Measurements from ENCODE around the gene SLAIN2.

Gene SLAIN2

GRCh38 chr4:48334900-48335384, 6.4 kb upstream of the SLAIN2 start:
- no peak for DNase-seq (ENCODE audit: low read depth)

- DNase-seq (ENCODE audit: low read depth): peak; percentile 70
These were observed 5.0 kb upstream of the SLAIN2 start for GRCh38 chr4:48336146-48336870.

GRCh38 chr4:48337731-48338130, 3.6 kb upstream of the SLAIN2 start:
- no peak for DNase-seq (ENCODE audit: low read depth)

DNA sequence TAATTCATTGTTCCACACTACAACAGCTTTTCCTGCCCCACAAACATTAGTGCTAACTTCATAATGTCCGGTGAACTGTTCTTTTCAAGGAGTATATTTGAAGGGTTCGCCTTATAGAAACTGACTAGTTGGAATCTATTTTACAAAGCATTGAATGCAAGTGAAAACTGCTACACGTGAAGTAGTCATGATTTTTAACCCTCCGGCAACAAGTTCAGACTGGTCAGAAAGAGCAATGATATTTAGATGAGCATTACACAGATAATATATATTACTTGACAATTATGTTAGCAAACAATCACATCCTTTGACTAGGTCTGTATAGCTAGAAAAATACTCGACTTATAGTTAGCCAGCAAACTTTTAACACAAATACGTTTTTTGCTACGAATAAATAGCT, 1.7 kb upstream of the SLAIN2 start:
- DNase-seq (ENCODE audit: low read depth): no peak

GRCh38 chr4:48340276-48340964, 909 bp upstream of the SLAIN2 start:
- DNase-seq (ENCODE audit: low read depth): peak; percentile 81

DNA sequence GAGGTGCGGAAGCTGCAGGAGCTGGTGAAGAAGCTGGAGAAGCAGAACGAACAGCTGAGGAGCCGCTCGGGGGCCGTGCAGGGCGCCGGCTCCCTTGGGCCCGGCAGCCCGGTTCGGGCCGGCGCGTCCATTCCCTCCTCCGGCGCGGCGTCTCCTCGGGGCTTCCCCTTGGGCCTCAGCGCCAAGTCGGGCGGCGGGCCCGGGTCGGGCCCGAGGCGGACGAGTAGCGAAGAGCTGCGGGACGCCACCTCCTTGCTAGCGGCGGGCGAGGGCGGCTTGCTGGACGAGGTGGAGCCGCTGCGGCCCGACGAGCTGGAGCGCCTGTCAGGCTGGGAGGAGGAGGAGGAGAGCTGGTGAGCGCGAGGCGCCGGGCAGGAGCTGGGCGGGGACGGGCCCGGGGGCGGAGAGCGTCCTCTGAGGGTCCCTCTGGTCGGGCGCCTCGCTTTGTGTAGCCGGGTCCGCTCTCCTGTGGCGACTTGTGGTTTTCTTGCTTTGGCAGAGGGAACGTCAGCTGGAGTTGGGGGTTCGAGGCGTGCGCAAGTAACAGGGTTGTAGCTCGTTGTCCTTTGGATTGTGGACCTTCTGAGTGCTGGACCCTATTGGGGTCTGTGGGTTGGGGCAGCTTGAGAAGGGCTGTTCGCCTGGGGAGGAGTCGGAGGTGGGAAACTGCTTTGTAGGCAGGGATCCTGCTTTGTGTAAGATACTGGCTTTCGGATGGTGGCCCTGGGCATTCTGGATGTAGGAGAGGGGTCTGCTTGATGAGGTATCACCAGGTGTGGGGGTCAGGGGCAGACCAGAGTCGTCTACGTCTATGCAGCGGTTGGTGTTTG, 662 bp downstream of the SLAIN2 start:
- DNase-seq (ENCODE audit: low read depth): peak; percentile 56

DNA sequence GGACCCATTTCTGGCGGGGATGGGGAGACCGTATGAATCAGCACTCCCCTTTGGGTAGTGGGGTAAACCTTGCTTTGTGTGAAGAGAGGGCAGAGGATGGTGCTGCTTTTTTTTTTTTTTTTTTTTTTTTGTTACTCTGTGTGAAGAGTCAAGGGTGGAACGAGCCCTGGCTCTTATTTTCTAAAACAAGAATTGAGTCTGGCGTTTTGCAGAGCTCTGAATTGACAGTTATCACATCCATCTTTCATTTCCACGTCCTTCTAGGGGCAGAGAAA, 1.2 kb downstream of the SLAIN2 start:
- DNase-seq (ENCODE audit: low read depth): no peak

GRCh38 chr4:48343035-48343434, 1.7 kb downstream of the SLAIN2 start:
- no peak for DNase-seq (ENCODE audit: low read depth)

- DNase-seq (ENCODE audit: low read depth): peak; percentile 57
These were observed 2.2 kb downstream of the SLAIN2 start for GRCh38 chr4:48343551-48343950.

- no peak for DNase-seq (ENCODE audit: low read depth)
These were observed 4.2 kb downstream of the SLAIN2 start for GRCh38 chr4:48345542-48345941.

- DNase-seq (ENCODE audit: low read depth): no peak
These were observed 5.3 kb downstream of the SLAIN2 start for GRCh38 chr4:48346594-48346993.

DNA sequence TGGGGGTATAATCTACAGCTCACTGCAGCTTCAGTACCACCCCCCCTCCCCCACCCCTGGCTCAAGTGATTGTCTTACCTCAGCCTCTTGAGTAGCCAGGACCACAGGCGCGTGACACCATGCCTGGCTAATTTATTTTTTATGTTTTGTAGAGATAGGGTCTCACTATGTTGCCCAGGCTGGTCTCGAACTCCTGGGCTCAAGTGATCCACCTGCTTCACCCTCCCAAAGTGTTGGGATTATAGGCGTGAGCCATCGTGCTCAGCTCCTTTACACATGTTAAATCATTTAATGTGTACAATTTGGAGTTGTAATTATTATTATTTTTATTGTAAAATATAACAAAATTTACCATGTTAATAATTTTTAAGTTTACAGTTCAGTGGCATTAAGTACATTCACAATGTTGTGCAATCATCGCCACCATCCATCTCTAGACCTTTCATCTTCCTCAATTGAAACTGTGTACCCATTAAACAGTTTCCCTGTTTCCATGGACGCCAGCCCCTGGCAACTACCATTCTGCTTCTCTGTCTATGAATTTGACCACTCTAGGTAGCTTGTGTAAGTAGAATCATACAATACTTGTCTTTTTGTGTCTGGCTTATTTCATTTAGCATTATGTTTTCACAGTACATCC, 6.1 kb downstream of the SLAIN2 start:
- DNase-seq (ENCODE audit: low read depth): no peak

DNA sequence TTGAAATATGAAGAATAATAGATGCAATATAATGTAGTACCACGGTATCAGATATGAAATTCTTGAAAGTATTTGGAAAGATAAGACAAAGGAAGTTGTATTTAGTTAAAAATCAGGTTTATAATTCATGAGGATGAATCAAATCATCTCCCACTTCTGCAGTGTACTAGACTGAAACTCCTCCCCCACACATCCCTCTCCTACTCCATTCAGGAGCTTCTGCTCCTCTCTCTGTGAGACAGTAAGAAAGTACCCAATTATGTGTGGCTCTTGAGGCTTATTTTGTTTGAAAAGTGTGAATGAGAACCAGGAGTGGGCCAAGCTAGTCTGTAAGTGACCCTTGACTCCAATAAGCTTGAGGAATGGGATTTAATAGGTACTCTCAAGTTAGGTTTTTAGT, 9.5 kb downstream of the SLAIN2 start:
- no peak for DNase-seq (ENCODE audit: low read depth)

GRCh38 chr4:48352793-48353192, 11.5 kb downstream of the SLAIN2 start:
- no peak for DNase-seq (ENCODE audit: low read depth)

- no peak for DNase-seq (ENCODE audit: low read depth)
These were observed 15.0 kb downstream of the SLAIN2 start for GRCh38 chr4:48356355-48356754.

- DNase-seq (ENCODE audit: low read depth): peak; percentile 88
These were observed 19.1 kb downstream of the SLAIN2 start for GRCh38 chr4:48360285-48361011.

DNA sequence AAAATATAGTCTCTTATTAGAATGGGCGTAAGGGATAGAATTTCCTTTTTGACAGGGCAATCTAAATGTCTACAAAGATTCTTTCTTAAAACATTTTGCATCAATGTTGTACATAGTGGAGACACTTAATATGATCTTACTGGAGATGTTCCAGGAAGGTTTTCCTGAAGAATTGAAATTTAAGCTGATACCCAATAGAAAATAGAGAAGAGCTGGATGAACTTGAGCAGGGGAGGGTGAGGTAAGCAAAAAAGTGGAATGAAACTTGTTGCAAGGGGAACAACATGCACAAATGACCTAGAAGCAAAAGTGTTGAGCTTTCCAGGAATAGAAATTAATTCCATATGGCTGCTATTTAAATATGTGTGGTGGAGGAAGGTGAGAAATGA, 19.7 kb downstream of the SLAIN2 start:
- peak; percentile 40 for DNase-seq (ENCODE audit: low read depth)

GRCh38 chr4:48366611-48367010, 25.3 kb downstream of the SLAIN2 start:
- DNase-seq (ENCODE audit: low read depth): no peak

GRCh38 chr4:48367016-48367415, 25.7 kb downstream of the SLAIN2 start:
- DNase-seq (ENCODE audit: low read depth): no peak

- no peak for DNase-seq (ENCODE audit: low read depth)
These were observed 27.1 kb downstream of the SLAIN2 start for GRCh38 chr4:48368389-48368788.

DNA sequence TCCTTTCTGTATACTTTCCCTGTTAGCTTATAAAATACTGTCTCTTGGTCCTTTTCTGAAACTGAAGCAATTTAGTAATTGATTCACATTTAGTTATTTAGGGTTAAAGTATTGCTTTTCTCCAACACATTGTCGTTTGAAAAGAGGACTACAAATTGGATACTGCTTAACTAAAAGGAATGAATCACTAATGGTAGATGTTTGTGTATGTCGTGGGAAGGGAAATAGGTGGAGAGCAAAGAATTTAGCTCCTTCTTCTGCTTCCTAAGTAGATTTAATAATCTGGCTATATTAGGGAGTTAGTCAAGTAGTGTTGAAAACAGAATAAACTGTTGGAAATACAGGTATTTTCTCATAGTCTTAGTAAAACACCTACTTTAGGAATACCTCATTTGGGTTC, 27.9 kb downstream of the SLAIN2 start:
- peak; percentile 52 for DNase-seq (ENCODE audit: low read depth)

GRCh38 chr4:48369771-48370170, 28.4 kb downstream of the SLAIN2 start:
- peak; percentile 52 for DNase-seq (ENCODE audit: low read depth)
